ENCODE data around the gene MYO18B. TPM values are rescaled to one million over a fixed set of nuclear protein-coding genes. Genes with fewer than 3 reads are reported as not detected.

MYO18B gene
- polyA plus RNA-seq, 3 donors = 0.06 to 0.25 (median 0.19) TPM

GRCh38 chr22:25890651-25891050, 148.7 kb downstream of the MYO18B start:
- no peak for DNase-seq (ENCODE audit: low read depth in 3 of 3, low spot score in 2 of 3)

GRCh38 chr22:25892678-25893077, 150.7 kb downstream of the MYO18B start:
- no peak for DNase-seq (ENCODE audit: low read depth in 3 of 3, low spot score in 2 of 3)

GRCh38 chr22:25895678-25896077, 153.7 kb downstream of the MYO18B start:
- no peak for DNase-seq (ENCODE audit: low read depth in 3 of 3, low spot score in 2 of 3)

GRCh38 chr22:25896098-25896497, 154.1 kb downstream of the MYO18B start:
- no peak for DNase-seq (ENCODE audit: low read depth in 3 of 3, low spot score in 2 of 3)

- no peak for DNase-seq (ENCODE audit: low read depth in 3 of 3, low spot score in 2 of 3)
These were observed 154.6 kb downstream of the MYO18B start for GRCh38 chr22:25896592-25896991.

- no peak for DNase-seq (ENCODE audit: low read depth in 3 of 3, low spot score in 2 of 3)
These were observed 156.8 kb downstream of the MYO18B start for GRCh38 chr22:25898707-25899365.

GRCh38 chr22:25899566-25899965, 157.6 kb downstream of the MYO18B start:
- DNase-seq (ENCODE audit: low read depth in 3 of 3, low spot score in 2 of 3) = no peak

- DNase-seq (ENCODE audit: low read depth in 3 of 3, low spot score in 2 of 3) = no peak
These were observed 158.4 kb downstream of the MYO18B start for GRCh38 chr22:25900390-25900789.

- no peak for DNase-seq (ENCODE audit: low read depth in 3 of 3, low spot score in 2 of 3)
These were observed 158.9 kb downstream of the MYO18B start for GRCh38 chr22:25900880-25901279.

GRCh38 chr22:25902402-25902801, 160.4 kb downstream of the MYO18B start:
- DNase-seq (ENCODE audit: low read depth in 3 of 3, low spot score in 2 of 3) = no peak

GRCh38 chr22:25903294-25903693, 161.3 kb downstream of the MYO18B start:
- DNase-seq (ENCODE audit: low read depth in 3 of 3, low spot score in 2 of 3) = no peak

- DNase-seq (ENCODE audit: low read depth in 3 of 3, low spot score in 2 of 3) = no peak
These were observed 166.2 kb downstream of the MYO18B start for GRCh38 chr22:25908212-25908611.

GRCh38 chr22:25908755-25909154, 166.8 kb downstream of the MYO18B start:
- DNase-seq (ENCODE audit: low read depth in 3 of 3, low spot score in 2 of 3) = no peak

- no peak for DNase-seq (ENCODE audit: low read depth in 3 of 3, low spot score in 2 of 3)
These were observed 167.8 kb downstream of the MYO18B start for GRCh38 chr22:25909614-25910387.

GRCh38 chr22:25911243-25911972, 169.4 kb downstream of the MYO18B start:
- DNase-seq (ENCODE audit: low read depth in 3 of 3, low spot score in 2 of 3) = no peak

GRCh38 chr22:25919452-25919851, 177.5 kb downstream of the MYO18B start:
- no peak for DNase-seq (ENCODE audit: low read depth in 3 of 3, low spot score in 2 of 3)

- DNase-seq (ENCODE audit: low read depth in 3 of 3, low spot score in 2 of 3) = no peak
These were observed 180.2 kb downstream of the MYO18B start for GRCh38 chr22:25922141-25922540.

GRCh38 chr22:25923914-25924313, 181.9 kb downstream of the MYO18B start:
- no peak for DNase-seq (ENCODE audit: low read depth in 3 of 3, low spot score in 2 of 3)

GRCh38 chr22:25928038-25928437, 186.1 kb downstream of the MYO18B start:
- DNase-seq (ENCODE audit: low read depth in 3 of 3, low spot score in 2 of 3) = no peak

- no peak for DNase-seq (ENCODE audit: low read depth in 3 of 3, low spot score in 2 of 3)
These were observed 187.4 kb downstream of the MYO18B start for GRCh38 chr22:25929321-25929878.

GRCh38 chr22:25930083-25930482, 188.1 kb downstream of the MYO18B start:
- DNase-seq (ENCODE audit: low read depth in 3 of 3, low spot score in 2 of 3) = no peak

All from right renal cortex interstitium (tissue), 3 donors.